DOHH2 (cell line): ENCODE data around the gene CD200R1L.

ENCODE experiments used
- H3F3A ChIP-seq: fragments of 200-600 bp; sonication (generic), shearing (Covaris generic); 2 replicates; pipeline ENCODE4 v1.6.0; 2016; ENCODE audit warnings: antibody characterized with exemption, mild to moderate bottlenecking; ENCODE audit not compliant: control insufficient read depth, insufficient read depth
- H3K27ac ChIP-seq: fragments of 200-600 bp; sonication (generic); 2 replicates; pipeline ENCODE4 v1.5.1; 2014; ENCODE audit warnings: low read depth, mild to moderate bottlenecking, low read length, moderate library complexity
- H3K27me3 ChIP-seq: fragments of 200-600 bp; sonication (generic); 2 replicates; pipeline ENCODE4 v1.6.1; 2014; ENCODE audit warnings: mild to moderate bottlenecking, low read length, mixed read lengths; ENCODE audit not compliant: control insufficient read depth
- H3K36me3 ChIP-seq: fragments of 200-600 bp; sonication (generic); 2 replicates; pipeline ENCODE4 v1.6.1; 2014; ENCODE audit warnings: mild to moderate bottlenecking, low read length, moderate library complexity, mixed read lengths; ENCODE audit not compliant: control insufficient read depth
- H3K4me1 ChIP-seq: fragments of 200-600 bp; sonication (generic); 2 replicates; pipeline ENCODE4 v1.6.1; 2014; ENCODE audit warnings: mild to moderate bottlenecking, low read length, mixed read lengths; ENCODE audit not compliant: control insufficient read depth
- H3K4me2 ChIP-seq: fragments of 200-600 bp; sonication (generic); 2 replicates; pipeline ENCODE4 v1.6.0; 2014; ENCODE audit warnings: mild to moderate bottlenecking, low read length, moderate library complexity
- H3K4me3 ChIP-seq: fragments of 200-600 bp; sonication (generic); 2 replicates; pipeline ENCODE4 v1.5.1; 2014; ENCODE audit warnings: mild to moderate bottlenecking, low read length, mixed read lengths
- H3K79me2 ChIP-seq: fragments of 200-600 bp; sonication (generic); 2 replicates; pipeline ENCODE4 v1.6.1; 2014; ENCODE audit warnings: mild to moderate bottlenecking, low read length, mixed read lengths; ENCODE audit not compliant: control insufficient read depth
- H3K9me2 ChIP-seq: fragments of 200-600 bp; sonication (generic); replicated peaks from 2 replicates; pipeline ENCODE4 v1.6.1; 2014; ENCODE audit warnings: mild to moderate bottlenecking, low read length, mixed read lengths; ENCODE audit not compliant: control insufficient read depth
- H3K9me3 ChIP-seq: fragments of 200-600 bp; sonication (generic); 2 replicates; pipeline ENCODE4 v1.6.1; 2014; ENCODE audit warnings: antibody characterized with exemption, low read length, mixed read lengths; ENCODE audit not compliant: control insufficient read depth, insufficient read depth
- H4K20me1 ChIP-seq: fragments of 200-600 bp; sonication (generic); 2 replicates; pipeline ENCODE4 v1.6.0; 2014; ENCODE audit warnings: low read depth, mild to moderate bottlenecking, antibody characterized with exemption, low read length, moderate library complexity; ENCODE audit not compliant: control insufficient read depth, insufficient read depth
- CTCF ChIP-seq: fragments of 200-600 bp; sonication (generic); IDR thresholded peaks from one replicate; pipeline ENCODE4 v1.5.1; 2014; ENCODE audit warnings: antibody characterized with exemption, mild to moderate bottlenecking, low read depth, low read length; ENCODE audit not compliant: poor library complexity, severe bottlenecking
- EZH2phosphoT487 ChIP-seq: fragments of 200-600 bp; sonication (generic); IDR thresholded peaks from 2 replicates; pipeline ENCODE4 v1.6.1; 2017; ENCODE audit warnings: borderline replicate concordance, mild to moderate bottlenecking, antibody characterized with exemption, low read length, moderate library complexity, mixed read lengths

Gene CD200R1L

GRCh38 chr3:112811131-112811884 lies 35.4 kb downstream of the CD200R1L start:
- Histone ChIP-seq H3K9me3 (no peaks in the 10 kb centered on the region; the same call in 1 of the 2 replicates), H3K4me3 (no peak overlapping the region), H3K4me2 (no peak overlapping the region), H3K9me2 (no peaks in the 10 kb centered on the region), H3K4me1 (peaks cover 21% of the 10 kb centered on the region), H3K27me3 (no peaks in the 10 kb centered on the region), H3K79me2 (no peaks in the 10 kb centered on the region), H3K36me3 (no peaks in the 10 kb centered on the region), H3K27ac (no peak overlapping the region), H3F3A (peaks cover 4% of the 10 kb centered on the region; the same call in 1 of the 2 replicates), H4K20me1 (no peaks in the 10 kb centered on the region)
- TF ChIP-seq CTCF (no peak), EZH2phosphoT487 (no peak)

GRCh38 chr3:112810561-112810960 lies 36.1 kb downstream of the CD200R1L start:
- no peak overlapping the region for H3K27ac ChIP-seq
- no peaks in the 10 kb centered on the region for H3K9me3 ChIP-seq
- no peaks in the 10 kb centered on the region for H3K79me2 ChIP-seq
- H3K4me1 ChIP-seq: peaks cover 21% of the 10 kb centered on the region
- no peaks in the 10 kb centered on the region for H3K27me3 ChIP-seq
- TF ChIP-seq EZH2phosphoT487 (no peak), CTCF (no peak)
- no peak overlapping the region for H3K4me3 ChIP-seq
- no peaks in the 10 kb centered on the region for H3K9me2 ChIP-seq
- H3K36me3 ChIP-seq: no peaks in the 10 kb centered on the region
- H3F3A ChIP-seq: peaks cover 4% of the 10 kb centered on the region; the same call in 1 of the 2 replicates
- no peaks in the 10 kb centered on the region for H4K20me1 ChIP-seq
- no peak overlapping the region for H3K4me2 ChIP-seq

GRCh38 chr3:112808136-112808535 lies 38.5 kb downstream of the CD200R1L start:
- peaks cover 13% of the 10 kb centered on the region for H3K4me1 ChIP-seq
- TF ChIP-seq CTCF (no peak), EZH2phosphoT487 (no peak)
- H3K27ac ChIP-seq: no peak overlapping the region
- H3K36me3 ChIP-seq: no peaks in the 10 kb centered on the region
- H3K79me2 ChIP-seq: no peaks in the 10 kb centered on the region
- H3K9me3 ChIP-seq: no peaks in the 10 kb centered on the region
- no peaks in the 10 kb centered on the region for H3K9me2 ChIP-seq
- no peaks in the 10 kb centered on the region for H4K20me1 ChIP-seq
- no peak overlapping the region for H3K4me2 ChIP-seq
- no peaks in the 10 kb centered on the region for H3K27me3 ChIP-seq
- H3K4me3 ChIP-seq: no peak overlapping the region
- H3F3A ChIP-seq: no peaks in the 10 kb centered on the region
